ENCODE data around the gene CTIF.

The CTIF gene

GRCh38 chr18:48886520-48887293 lies 347.9 kb downstream of the CTIF start:
- no peak for DNase-seq
- H3K4me3 Mint-ChIP-seq: no peak overlapping the region
- peaks cover 70% of the 10 kb centered on the region for H3K4me1 Mint-ChIP-seq
- H3K27ac Mint-ChIP-seq: no peak overlapping the region
- TF ChIP-seq CTCF (IDR thresholded peaks at IDR 0.05): no peak
- no peaks in the 10 kb centered on the region for H3K36me3 Mint-ChIP-seq (ENCODE audit: low read depth)
- H3K27me3 Mint-ChIP-seq (ENCODE audit: low read depth, poor library complexity): peaks cover 7% of the 10 kb centered on the region
- no peaks in the 10 kb centered on the region for H3K9me3 Mint-ChIP-seq

DNA sequence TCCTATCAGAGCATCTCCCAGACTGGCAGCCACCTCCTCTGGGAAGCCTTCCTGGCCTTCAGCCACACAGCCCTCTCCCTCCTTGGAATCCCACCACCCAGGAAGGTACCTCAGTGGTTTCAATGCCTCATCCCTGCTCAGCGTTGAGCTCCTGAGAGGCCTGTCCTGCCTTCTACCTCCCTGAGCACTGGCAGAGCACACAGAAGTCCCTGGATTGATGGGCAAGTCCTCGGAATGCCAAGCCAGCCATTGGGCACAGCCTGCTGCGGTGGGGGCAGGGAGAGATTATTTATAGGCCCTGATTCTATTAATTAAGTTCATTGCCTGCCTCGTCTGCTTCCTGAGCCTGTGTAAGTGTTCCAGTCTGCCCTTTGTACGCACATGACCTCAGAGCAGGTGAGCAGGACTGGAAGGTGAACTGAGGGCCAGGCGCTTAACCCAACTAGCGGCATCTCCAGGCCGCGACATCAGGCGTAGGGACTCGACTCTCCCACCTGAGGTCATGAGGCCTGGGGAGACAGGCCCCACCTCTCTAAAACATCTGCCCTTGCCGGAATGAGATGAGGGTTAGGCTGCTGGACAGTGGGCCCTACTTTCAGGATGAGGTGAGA lies 348.6 kb downstream of the CTIF start:
- H3K27ac Mint-ChIP-seq: no peak overlapping the region
- no peak for TF ChIP-seq CTCF (IDR thresholded peaks at IDR 0.05)
- peaks cover 7% of the 10 kb centered on the region for H3K27me3 Mint-ChIP-seq (ENCODE audit: low read depth, poor library complexity)
- H3K9me3 Mint-ChIP-seq: no peaks in the 10 kb centered on the region
- DNase-seq: no peak
- no peaks in the 10 kb centered on the region for H3K36me3 Mint-ChIP-seq (ENCODE audit: low read depth)
- H3K4me1 Mint-ChIP-seq: peaks cover 77% of the 10 kb centered on the region
- H3K4me3 Mint-ChIP-seq: no peak overlapping the region

GRCh38 chr18:48887905-48888772 lies 349.3 kb downstream of the CTIF start:
- Mint-ChIP-seq H3K27me3 (ENCODE audit: low read depth, poor library complexity) (peaks cover 7% of the 10 kb centered on the region), H3K9me3 (no peaks in the 10 kb centered on the region), H3K4me1 (peaks cover 84% of the 10 kb centered on the region), H3K36me3 (ENCODE audit: low read depth) (no peaks in the 10 kb centered on the region), H3K4me3 (no peak overlapping the region), H3K27ac (peak overlapping the region; percentile 85)
- no peak for DNase-seq
- TF ChIP-seq CTCF (IDR thresholded peaks at IDR 0.05): no peak

DNA sequence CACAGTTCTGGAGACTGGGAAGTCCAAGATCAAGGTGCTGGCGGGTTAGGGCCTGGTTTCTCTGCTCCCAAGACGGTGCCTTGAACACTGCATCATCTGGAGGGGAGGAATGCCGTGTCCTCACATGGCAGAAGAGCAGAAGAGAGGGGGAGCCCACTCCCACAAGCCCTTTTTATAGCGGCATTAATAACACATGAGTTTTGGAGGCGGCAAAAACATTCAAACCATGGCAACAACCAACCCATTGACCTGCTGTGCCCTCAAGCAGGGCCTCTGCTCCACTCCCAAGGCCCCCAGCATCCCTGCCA lies 349.9 kb downstream of the CTIF start:
- H3K4me1 Mint-ChIP-seq: peaks cover 90% of the 10 kb centered on the region
- H3K4me3 Mint-ChIP-seq: no peak overlapping the region

More for the DNA sequence above, 349.9 kb downstream of the CTIF start:
- H3K27me3 Mint-ChIP-seq (ENCODE audit: low read depth, poor library complexity): peaks cover 7% of the 10 kb centered on the region
- TF ChIP-seq CTCF (IDR thresholded peaks at IDR 0.05): no peak
- no peaks in the 10 kb centered on the region for H3K36me3 Mint-ChIP-seq (ENCODE audit: low read depth)
- no peaks in the 10 kb centered on the region for H3K9me3 Mint-ChIP-seq
- peak overlapping the region; percentile 85 for H3K27ac Mint-ChIP-seq
- no peak for DNase-seq
